LNCAP (cell line): ENCODE measurements around the gene KIRREL3.

Source experiments
- CTCF ChIP-seq: fragments of 450-650 bp; IDR thresholded peaks from 2 replicates; pipeline ENCODE4 v1.5.1; 2017; ENCODE audit warnings: mild to moderate bottlenecking

Gene KIRREL3

DNA sequence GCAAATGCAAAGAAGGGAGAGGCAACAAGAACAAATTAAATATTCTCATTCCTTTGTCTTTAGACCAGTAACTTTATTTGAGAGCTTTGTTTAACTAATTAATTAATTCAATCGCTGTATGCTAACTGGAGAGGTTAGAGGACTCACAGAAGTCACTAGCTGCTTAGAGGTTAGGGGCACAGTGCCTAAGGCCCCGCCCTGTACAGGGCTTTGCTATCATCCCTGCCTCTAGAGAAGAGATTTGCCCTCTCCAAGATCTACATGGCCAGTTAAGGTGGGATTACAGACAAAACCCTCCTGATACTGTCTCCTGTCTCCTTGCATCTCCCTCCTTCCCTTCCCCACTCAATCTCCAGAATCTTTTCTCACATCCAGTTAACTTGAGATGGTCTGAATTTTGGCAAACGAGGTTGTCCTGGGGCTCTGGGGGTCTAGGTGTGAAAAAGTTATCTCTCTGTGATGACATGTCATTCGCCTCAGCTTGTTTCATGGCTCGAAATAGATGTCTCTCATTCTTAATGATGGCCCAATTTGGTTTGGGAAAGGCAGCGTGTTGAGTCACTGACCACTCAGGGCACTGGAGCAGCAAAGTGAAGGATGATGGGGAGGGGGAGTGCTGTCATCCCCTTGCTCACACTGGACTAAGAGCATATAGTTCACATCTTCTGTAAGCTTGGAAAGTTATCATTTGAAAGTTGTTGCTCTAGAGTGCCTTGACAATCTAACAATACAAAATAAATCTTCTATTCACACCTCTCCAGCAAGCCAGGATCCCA is 190.9 kb downstream of the KIRREL3 start:
- TF ChIP-seq CTCF = no peak

DNA sequence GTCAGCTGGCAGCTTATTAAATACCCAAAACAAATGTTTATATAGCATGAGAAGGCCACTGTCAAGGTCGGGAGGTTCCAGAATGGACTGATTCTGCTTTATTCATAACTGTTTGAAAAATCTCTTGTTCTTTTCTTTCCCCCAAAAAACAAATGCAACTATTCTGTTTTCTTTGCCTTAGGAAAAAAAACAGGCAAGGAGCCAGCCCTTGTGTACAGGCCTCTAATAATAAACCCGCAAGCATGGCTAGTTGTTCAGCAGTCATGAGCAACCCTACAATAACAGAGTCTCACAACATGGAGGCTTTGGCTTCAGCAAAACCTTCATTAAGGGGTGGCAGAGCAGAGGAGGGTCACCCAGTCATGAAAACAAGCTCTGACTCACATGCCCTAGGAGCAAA is 191.7 kb downstream of the KIRREL3 start:
- TF ChIP-seq CTCF = no peak

- TF ChIP-seq CTCF = no peak
Measured at GRCh38 chr11:126808296-126808695, 192.3 kb downstream of the KIRREL3 start.

- TF ChIP-seq CTCF = no peak
Measured at GRCh38 chr11:126805870-126806269, 194.7 kb downstream of the KIRREL3 start.

GRCh38 chr11:126804363-126804762 is 196.2 kb downstream of the KIRREL3 start:
- no peak for TF ChIP-seq CTCF

GRCh38 chr11:126800009-126800408 is 200.6 kb downstream of the KIRREL3 start:
- TF ChIP-seq CTCF = no peak

DNA sequence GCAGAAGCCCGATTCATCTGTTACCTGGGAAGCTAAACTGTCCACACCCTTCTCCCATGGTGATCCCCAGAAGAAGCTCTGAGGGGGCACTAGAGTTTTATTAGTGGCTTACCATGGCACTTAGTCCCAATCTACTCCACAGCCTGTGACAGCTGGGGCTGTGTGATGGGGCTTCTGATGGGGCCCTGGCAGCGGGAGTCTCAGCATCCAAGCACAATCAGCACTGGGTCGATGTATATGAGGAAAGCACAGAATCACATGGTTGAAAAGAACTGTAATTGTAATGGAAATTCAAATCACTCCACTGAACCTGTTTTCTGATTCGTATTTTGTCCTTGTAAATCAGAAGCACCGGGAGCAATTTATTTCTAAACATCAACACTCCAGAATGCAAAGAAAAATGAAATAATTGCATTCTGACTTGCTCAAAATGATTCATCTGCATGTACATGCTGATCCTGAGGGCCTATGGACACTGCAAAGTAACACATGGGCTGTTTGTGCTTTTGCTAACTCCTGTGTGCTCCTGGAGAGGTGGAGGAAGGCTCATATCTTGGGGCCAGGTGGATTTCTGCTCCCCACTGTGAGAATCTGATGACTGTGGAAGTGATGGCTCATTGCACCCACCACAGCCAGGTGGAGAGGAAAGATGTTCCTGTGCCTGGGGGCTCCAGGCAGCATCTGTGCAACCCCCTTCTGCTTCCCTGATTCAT is 203.0 kb downstream of the KIRREL3 start:
- TF ChIP-seq CTCF = no peak
